DMS153 treated with DMSO at 0.1 percent for 48 hours (cell line): ENCODE data around the gene TMEM62.

ENCODE experiments used
- DNase-seq: peaks from one replicate; lab custom pipeline; 2025; ENCODE audit not compliant: unreplicated experiment; lab: John Stamatoyannopoulos, UW

The TMEM62 gene

GRCh38 chr15:43226436-43227305, 93.3 kb downstream of the TMEM62 start:
- no peak for DNase-seq

GRCh38 chr15:43229977-43230376, 96.6 kb downstream of the TMEM62 start:
- DNase-seq = no peak

GRCh38 chr15:43230640-43231115, 97.3 kb downstream of the TMEM62 start:
- no peak for DNase-seq

GRCh38 chr15:43232289-43232874, 99.0 kb downstream of the TMEM62 start:
- no peak for DNase-seq
